ENCODE results near the gene LRP6.
"Not testable (repeated sequence)": the region's sequence is repeated elsewhere in the genome, so short reads cannot be mapped to it uniquely, and the experiment has no call there.

The LRP6 gene

DNA sequence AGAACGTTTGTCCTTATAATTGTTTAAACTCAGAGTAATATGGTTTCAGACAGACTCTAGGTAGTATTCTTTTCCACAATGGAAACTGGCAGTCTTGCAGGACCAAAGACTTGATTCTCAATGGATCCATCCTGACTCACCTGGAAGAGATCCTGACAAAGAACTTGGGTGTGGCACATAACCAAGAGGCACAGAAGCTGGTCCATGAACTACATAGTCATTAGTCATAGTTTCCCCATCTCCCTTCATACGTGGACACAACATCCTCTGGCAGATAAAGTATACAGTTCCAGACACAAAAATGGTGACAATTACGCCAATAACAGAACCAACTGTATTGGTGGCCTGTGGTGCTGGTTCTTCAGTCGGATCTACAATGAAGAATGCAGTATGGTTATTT, 140.3 kb downstream of the LRP6 start:
- no peaks in the 10 kb centered on the region for H3K27me3 ChIP-seq (ENCODE audit: insufficient read depth, poor library complexity, severe bottlenecking)
- peak; percentile 67; the same call in 2 of the 3 replicates for ATAC-seq (ENCODE audit: low read depth)
- no peak for DNase-seq (ENCODE audit: low spot score)
- H3K4me1 ChIP-seq (ENCODE audit: insufficient read depth, poor library complexity, severe bottlenecking) = no peaks in the 10 kb centered on the region
- no peak overlapping the region for H3K4me3 ChIP-seq (ENCODE audit: severe bottlenecking)
- H3K9me3 ChIP-seq (ENCODE audit: severe bottlenecking) = no peaks in the 10 kb centered on the region
- 0 out of 2 replicates have a peak, but pooled peaks cover 8% of the 10 kb centered on the region for H3K36me3 ChIP-seq (ENCODE audit: low read depth)
- no peak overlapping the region for H3K27ac ChIP-seq (ENCODE audit: poor library complexity, severe bottlenecking)
- TF ChIP-seq, protein P1, sequence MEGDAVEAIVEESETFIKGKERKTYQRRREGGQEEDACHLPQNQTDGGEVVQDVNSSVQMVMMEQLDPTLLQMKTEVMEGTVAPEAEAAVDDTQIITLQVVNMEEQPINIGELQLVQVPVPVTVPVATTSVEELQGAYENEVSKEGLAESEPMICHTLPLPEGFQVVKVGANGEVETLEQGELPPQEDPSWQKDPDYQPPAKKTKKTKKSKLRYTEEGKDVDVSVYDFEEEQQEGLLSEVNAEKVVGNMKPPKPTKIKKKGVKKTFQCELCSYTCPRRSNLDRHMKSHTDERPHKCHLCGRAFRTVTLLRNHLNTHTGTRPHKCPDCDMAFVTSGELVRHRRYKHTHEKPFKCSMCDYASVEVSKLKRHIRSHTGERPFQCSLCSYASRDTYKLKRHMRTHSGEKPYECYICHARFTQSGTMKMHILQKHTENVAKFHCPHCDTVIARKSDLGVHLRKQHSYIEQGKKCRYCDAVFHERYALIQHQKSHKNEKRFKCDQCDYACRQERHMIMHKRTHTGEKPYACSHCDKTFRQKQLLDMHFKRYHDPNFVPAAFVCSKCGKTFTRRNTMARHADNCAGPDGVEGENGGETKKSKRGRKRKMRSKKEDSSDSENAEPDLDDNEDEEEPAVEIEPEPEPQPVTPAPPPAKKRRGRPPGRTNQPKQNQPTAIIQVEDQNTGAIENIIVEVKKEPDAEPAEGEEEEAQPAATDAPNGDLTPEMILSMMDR (IDR thresholded peaks at IDR 0.05; ENCODE audit: poor library complexity, severe bottlenecking) = no peak

DNA sequence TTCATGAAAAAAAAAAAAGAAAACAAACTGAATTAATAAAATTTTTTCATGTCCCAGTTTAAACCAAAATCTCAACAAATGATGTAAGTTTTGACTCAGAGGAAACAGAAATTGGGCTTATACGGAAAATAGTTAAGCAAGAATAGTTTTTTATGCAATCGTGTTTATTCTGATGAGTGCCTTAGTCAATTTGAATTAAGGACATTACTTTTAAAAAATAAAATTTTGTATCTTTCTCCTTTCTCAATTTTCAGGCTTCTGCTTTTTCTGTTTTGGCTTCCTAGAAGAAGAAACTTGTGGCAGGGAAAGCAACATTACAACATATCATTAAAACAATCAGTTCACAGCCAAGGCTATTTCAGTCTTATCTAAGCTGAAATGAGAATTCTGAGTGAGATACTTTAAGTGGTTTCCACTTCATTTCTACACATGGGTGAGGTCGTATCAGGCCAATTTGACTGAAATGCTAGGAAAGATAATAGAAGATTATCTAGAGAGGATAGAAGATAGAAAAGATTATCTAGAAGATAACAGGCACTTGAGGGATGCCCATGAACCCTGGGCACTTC, 143.7 kb downstream of the LRP6 start:
- Histone ChIP-seq H3K9me3 (ENCODE audit: severe bottlenecking) (no peaks in the 10 kb centered on the region), H3K36me3 (ENCODE audit: low read depth) (0 out of 2 replicates have a peak, but pooled peaks cover 3% of the 10 kb centered on the region), H3K27me3 (ENCODE audit: insufficient read depth, poor library complexity, severe bottlenecking) (no peaks in the 10 kb centered on the region), H3K27ac (ENCODE audit: poor library complexity, severe bottlenecking) (no peak overlapping the region), H3K4me1 (ENCODE audit: insufficient read depth, poor library complexity, severe bottlenecking) (no peaks in the 10 kb centered on the region), H3K4me3 (ENCODE audit: severe bottlenecking) (no peak overlapping the region)
- TF ChIP-seq, protein P1 (IDR thresholded peaks at IDR 0.05; ENCODE audit: poor library complexity, severe bottlenecking) = no peak
- DNase-seq (ENCODE audit: low spot score) = no peak
- no peak for ATAC-seq (ENCODE audit: low read depth)

DNA sequence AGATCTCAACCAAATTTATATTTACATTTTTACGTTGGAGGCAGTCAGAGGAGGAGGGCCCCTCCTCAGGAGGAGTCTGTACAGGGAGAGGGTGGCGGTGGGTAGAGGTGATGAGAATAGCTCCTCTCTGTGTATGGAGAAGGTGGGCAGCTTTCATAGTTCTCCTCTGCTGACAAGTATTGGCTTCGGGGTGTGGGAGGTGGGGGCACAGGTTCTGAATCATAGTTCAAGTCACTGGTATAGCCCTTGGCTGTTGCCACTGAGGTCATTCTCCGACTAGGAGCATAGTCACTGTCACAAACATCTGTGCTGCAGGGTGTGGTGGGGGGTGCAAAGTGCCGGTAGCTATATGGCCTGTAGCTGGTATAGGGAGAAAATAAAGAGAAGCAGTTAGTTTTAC, 145.8 kb downstream of the LRP6 start:
- Histone ChIP-seq H3K4me3 (ENCODE audit: severe bottlenecking) (no peak overlapping the region), H3K9me3 (ENCODE audit: severe bottlenecking) (no peaks in the 10 kb centered on the region), H3K36me3 (ENCODE audit: low read depth) (0 out of 2 replicates have a peak, but pooled peaks cover 3% of the 10 kb centered on the region), H3K27me3 (ENCODE audit: insufficient read depth, poor library complexity, severe bottlenecking) (no peaks in the 10 kb centered on the region), H3K4me1 (ENCODE audit: insufficient read depth, poor library complexity, severe bottlenecking) (no peaks in the 10 kb centered on the region), H3K27ac (ENCODE audit: poor library complexity, severe bottlenecking) (no peak overlapping the region)
- no peak for DNase-seq (ENCODE audit: low spot score)
- TF ChIP-seq, protein P1 (IDR thresholded peaks at IDR 0.05; ENCODE audit: poor library complexity, severe bottlenecking) = no peak
- ATAC-seq (ENCODE audit: low read depth) = no peak

DNA sequence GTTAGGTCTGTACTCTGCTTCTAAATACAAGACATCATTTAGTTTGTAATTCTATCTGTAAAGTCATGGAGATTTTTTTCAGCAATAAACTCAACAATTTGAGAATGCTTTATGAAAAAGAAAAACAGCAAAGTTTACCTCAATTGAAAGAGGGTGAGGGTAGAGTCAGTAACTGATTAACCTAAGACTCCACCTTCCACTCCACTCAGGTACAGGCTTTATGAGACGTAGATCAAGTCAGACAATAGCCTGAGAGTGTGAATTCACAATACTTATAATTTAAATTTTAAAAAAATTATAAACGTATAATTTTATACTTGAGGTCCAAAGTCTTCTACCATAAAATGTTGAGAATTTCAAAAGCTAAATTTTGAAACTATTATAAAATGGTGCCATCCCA, 150.2 kb downstream of the LRP6 start:
- no peak overlapping the region for H3K27ac ChIP-seq (ENCODE audit: poor library complexity, severe bottlenecking)
- H3K4me1 ChIP-seq (ENCODE audit: insufficient read depth, poor library complexity, severe bottlenecking) = no peaks in the 10 kb centered on the region
- TF ChIP-seq, protein P1 (IDR thresholded peaks at IDR 0.05; ENCODE audit: poor library complexity, severe bottlenecking) = no peak
- H3K4me3 ChIP-seq (ENCODE audit: severe bottlenecking) = no peak overlapping the region
- ATAC-seq (ENCODE audit: low read depth) (no peak), DNase-seq (ENCODE audit: low spot score) (no peak)
- H3K36me3 ChIP-seq (ENCODE audit: low read depth) = no peaks in the 10 kb centered on the region
- H3K9me3 ChIP-seq (ENCODE audit: severe bottlenecking) = no peaks in the 10 kb centered on the region
- H3K27me3 ChIP-seq (ENCODE audit: insufficient read depth, poor library complexity, severe bottlenecking) = no peaks in the 10 kb centered on the region

DNA sequence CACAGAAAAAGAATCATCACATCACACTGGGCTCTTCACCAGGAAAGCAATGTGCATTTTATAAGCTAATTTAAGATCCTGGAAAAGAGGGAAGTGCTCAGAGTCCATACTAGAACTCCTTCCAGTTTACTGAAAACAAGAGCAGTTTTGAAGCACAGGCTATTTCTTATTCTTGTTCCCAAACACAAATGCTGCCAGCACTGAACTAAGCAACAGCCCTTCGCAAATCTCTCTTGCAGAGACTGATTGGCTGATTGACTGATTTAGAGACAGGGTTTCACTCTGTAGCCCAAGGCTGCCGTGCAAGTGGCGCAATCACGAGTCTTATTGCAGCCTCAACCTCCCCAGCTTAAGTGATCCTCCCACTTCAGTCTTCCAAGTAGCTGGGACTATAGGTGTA, 151.3 kb downstream of the LRP6 start:
- H3K27ac ChIP-seq (ENCODE audit: poor library complexity, severe bottlenecking) = no peak overlapping the region
- TF ChIP-seq, protein P1 (IDR thresholded peaks at IDR 0.05; ENCODE audit: poor library complexity, severe bottlenecking) = no peak
- no peak for ATAC-seq (ENCODE audit: low read depth)
- H3K4me3 ChIP-seq (ENCODE audit: severe bottlenecking) = no peak overlapping the region
- DNase-seq (ENCODE audit: low spot score) = no peak
- H3K36me3 ChIP-seq (ENCODE audit: low read depth) = no peaks in the 10 kb centered on the region
- H3K27me3 ChIP-seq (ENCODE audit: insufficient read depth, poor library complexity, severe bottlenecking) = no peaks in the 10 kb centered on the region
- no peaks in the 10 kb centered on the region for H3K4me1 ChIP-seq (ENCODE audit: insufficient read depth, poor library complexity, severe bottlenecking)
- no peaks in the 10 kb centered on the region for H3K9me3 ChIP-seq (ENCODE audit: severe bottlenecking)

DNA sequence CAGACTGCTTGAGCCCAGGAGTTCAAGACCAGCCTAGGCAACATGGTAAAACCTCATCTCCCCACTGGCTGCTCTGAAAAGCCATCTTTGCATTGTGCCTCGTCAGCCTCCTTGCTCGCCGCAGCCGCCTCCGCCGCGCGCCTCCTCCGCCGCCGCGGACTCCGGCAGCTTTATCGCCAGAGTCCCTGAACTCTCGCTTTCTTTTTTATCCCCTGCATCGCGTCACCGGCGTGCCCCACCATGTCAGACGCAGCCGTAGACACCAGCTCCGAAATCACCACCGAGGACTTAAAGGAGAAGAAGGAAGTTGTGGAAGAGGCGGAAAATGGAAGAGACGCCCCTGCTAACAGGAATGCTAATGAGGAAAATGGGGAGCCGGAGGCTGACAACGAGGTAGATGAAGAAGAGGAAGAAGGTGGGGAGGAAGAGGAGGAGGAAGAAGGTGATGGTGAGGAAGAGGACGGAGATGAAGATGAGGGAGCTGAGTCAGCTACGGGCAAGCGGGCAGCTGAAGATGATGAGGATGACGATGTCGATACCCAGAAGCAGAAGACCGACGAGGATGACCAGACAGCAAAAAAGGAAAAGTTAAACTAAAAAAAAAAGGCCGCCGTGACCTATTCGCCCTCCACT, 155.8 kb downstream of the LRP6 start:
- H3K27me3 ChIP-seq (ENCODE audit: insufficient read depth, poor library complexity, severe bottlenecking); H3K36me3 ChIP-seq (ENCODE audit: low read depth); H3K4me1 ChIP-seq (ENCODE audit: insufficient read depth, poor library complexity, severe bottlenecking): not testable (repeated sequence)

More for the DNA sequence above, 155.8 kb downstream of the LRP6 start:
- not testable (repeated sequence) for ATAC-seq (ENCODE audit: low read depth); H3K9me3 ChIP-seq (ENCODE audit: severe bottlenecking); H3K27ac ChIP-seq (ENCODE audit: poor library complexity, severe bottlenecking); H3K4me3 ChIP-seq (ENCODE audit: severe bottlenecking); DNase-seq (ENCODE audit: low spot score)
